IPS-18a (cell line): ENCODE results near the gene TFCP2.

Source experiments
- H3K27ac ChIP-seq: one replicate; pipeline ENCODE4 v1.5.1; 2013; ENCODE audit warnings: low read length
- H3K27me3 ChIP-seq: one replicate; pipeline ENCODE4 v1.6.1; 2013; ENCODE audit warnings: mild to moderate bottlenecking, low read length; ENCODE audit not compliant: control insufficient read depth, insufficient read depth
- H3K36me3 ChIP-seq: one replicate; pipeline ENCODE4 v1.6.1; 2013; ENCODE audit warnings: low read depth, low read length; ENCODE audit not compliant: control insufficient read depth
- H3K4me1 ChIP-seq: one replicate; pipeline ENCODE4 v1.6.1; 2013; ENCODE audit warnings: low read depth, low read length; ENCODE audit not compliant: control insufficient read depth
- H3K4me3 ChIP-seq: one replicate; pipeline ENCODE4 v1.5.1; 2013; ENCODE audit warnings: low read length
- H3K9ac ChIP-seq: one replicate; pipeline ENCODE4 v1.6.1; 2013; ENCODE audit warnings: mild to moderate bottlenecking, low read length, moderate library complexity
- H3K9me3 ChIP-seq: one replicate; pipeline ENCODE4 v1.6.1; 2013; ENCODE audit warnings: low read depth, low read length; ENCODE audit not compliant: control insufficient read depth

The TFCP2 gene

DNA sequence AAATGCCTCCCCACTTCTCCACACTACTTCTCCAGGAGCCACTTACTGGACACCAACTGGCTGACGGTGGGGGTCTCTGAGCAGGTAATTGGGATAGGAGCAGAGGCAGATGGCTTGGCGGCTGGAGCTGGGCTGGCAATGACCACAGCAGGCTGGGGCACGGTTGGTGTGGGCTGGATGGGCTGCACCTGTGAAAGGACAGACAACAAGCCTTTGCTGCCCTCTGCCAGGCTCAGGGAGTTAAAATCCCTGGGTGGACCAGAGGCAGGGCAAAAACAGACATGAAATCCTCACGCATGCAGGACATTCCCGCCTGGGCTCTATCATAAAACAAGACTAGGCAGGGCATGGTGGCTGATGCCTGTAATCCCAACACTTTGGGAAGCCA lies 19.3 kb upstream of the TFCP2 start:
- Histone ChIP-seq H3K9ac (no peak overlapping the region), H3K9me3 (no peaks in the 10 kb centered on the region), H3K27ac (no peak overlapping the region), H3K4me3 (no peak overlapping the region), H3K4me1 (no peaks in the 10 kb centered on the region), H3K36me3 (no peaks in the 10 kb centered on the region), H3K27me3 (no peaks in the 10 kb centered on the region)

- no peak overlapping the region for H3K4me3 ChIP-seq
- no peaks in the 10 kb centered on the region for H3K36me3 ChIP-seq
- no peaks in the 10 kb centered on the region for H3K4me1 ChIP-seq
- no peaks in the 10 kb centered on the region for H3K27me3 ChIP-seq
- no peaks in the 10 kb centered on the region for H3K9me3 ChIP-seq
- no peak overlapping the region for H3K9ac ChIP-seq
- H3K27ac ChIP-seq, result no peak overlapping the region
Measured at GRCh38 chr12:51191516-51192283, 18.8 kb upstream of the TFCP2 start.

- Histone ChIP-seq H3K9me3 (no peaks in the 10 kb centered on the region), H3K4me1 (no peaks in the 10 kb centered on the region), H3K4me3 (no peak overlapping the region), H3K36me3 (no peaks in the 10 kb centered on the region), H3K27me3 (no peaks in the 10 kb centered on the region), H3K27ac (no peak overlapping the region), H3K9ac (no peak overlapping the region)
Measured at GRCh38 chr12:51190820-51191219, 17.9 kb upstream of the TFCP2 start.

DNA sequence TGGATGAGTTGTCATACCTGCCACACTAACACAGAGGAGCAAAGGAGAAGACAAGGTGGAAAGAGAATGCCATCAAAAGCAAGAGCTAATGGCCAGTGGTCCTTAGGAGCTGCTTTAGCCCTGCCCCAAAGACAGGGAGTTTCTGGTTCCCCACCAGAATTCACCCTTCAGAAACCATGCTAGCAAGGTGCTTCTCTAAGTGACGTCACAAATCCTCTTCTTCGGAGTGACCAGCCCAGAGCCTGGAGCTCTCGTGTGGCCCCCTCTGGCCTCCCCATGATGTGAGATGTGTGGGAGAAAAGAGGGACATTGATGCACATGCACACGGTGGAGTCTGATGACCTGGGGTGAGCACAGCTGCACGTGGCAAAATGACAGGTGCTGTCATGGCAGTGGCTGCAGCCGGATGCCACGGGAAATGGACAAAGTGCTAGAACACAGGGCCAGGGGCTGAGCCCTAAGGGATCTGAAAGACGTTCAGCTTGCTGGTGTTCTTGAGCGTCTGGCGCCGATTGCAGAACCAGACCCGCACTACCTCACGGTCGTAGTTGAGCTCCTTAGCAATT lies 16.9 kb upstream of the TFCP2 start:
- Histone ChIP-seq H3K9ac (no peak overlapping the region), H3K4me3 (no peak overlapping the region), H3K27ac (no peak overlapping the region)

GRCh38 chr12:51188359-51189051 lies 15.6 kb upstream of the TFCP2 start:
- Histone ChIP-seq H3K4me3 (no peak overlapping the region), H3K27ac (no peak overlapping the region), H3K9me3 (no peaks in the 10 kb centered on the region), H3K9ac (no peak overlapping the region), H3K4me1 (no peaks in the 10 kb centered on the region), H3K36me3 (no peaks in the 10 kb centered on the region), H3K27me3 (no peaks in the 10 kb centered on the region)

More for the DNA sequence above, 16.9 kb upstream of the TFCP2 start:
- Histone ChIP-seq H3K36me3 (no peaks in the 10 kb centered on the region), H3K9me3 (no peaks in the 10 kb centered on the region), H3K4me1 (no peaks in the 10 kb centered on the region), H3K27me3 (no peaks in the 10 kb centered on the region)

- Histone ChIP-seq H3K27ac (no peak overlapping the region), H3K36me3 (no peaks in the 10 kb centered on the region), H3K9ac (no peak overlapping the region), H3K9me3 (no peaks in the 10 kb centered on the region), H3K27me3 (no peaks in the 10 kb centered on the region), H3K4me3 (no peak overlapping the region), H3K4me1 (no peaks in the 10 kb centered on the region)
Measured at GRCh38 chr12:51187370-51187987, 14.5 kb upstream of the TFCP2 start.

GRCh38 chr12:51186465-51187085 lies 13.6 kb upstream of the TFCP2 start:
- H3K27ac ChIP-seq, result no peak overlapping the region
- H3K4me3 ChIP-seq, result no peak overlapping the region
- no peaks in the 10 kb centered on the region for H3K27me3 ChIP-seq
- H3K9me3 ChIP-seq, result no peaks in the 10 kb centered on the region
- no peak overlapping the region for H3K9ac ChIP-seq
- H3K36me3 ChIP-seq, result no peaks in the 10 kb centered on the region
- no peaks in the 10 kb centered on the region for H3K4me1 ChIP-seq

- Histone ChIP-seq H3K27me3 (no peaks in the 10 kb centered on the region), H3K4me1 (no peaks in the 10 kb centered on the region), H3K4me3 (no peak overlapping the region), H3K36me3 (no peaks in the 10 kb centered on the region), H3K9ac (no peak overlapping the region), H3K9me3 (no peaks in the 10 kb centered on the region), H3K27ac (no peak overlapping the region)
Measured at GRCh38 chr12:51185171-51185717, 12.3 kb upstream of the TFCP2 start.

DNA sequence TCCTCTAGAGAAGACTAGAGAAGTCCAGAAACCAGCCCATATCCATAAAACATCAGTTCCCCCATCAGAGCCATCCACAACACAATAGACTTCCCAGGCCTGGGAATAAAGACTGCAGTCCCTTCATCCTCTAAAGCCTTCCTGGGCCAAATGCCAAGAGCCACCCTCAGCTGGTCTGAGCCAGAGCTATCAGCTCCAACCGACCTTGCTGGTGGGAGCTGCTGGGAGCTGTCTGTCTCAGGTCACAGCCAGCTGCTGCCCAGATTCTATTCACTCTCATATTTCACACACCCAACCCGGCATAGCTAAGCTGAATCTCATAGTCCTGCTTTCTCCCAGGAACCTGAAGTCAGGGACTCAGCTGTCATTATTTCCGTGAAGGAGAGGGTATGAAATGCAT lies 10.9 kb upstream of the TFCP2 start:
- no peaks in the 10 kb centered on the region for H3K9me3 ChIP-seq
- no peaks in the 10 kb centered on the region for H3K27me3 ChIP-seq
- no peak overlapping the region for H3K4me3 ChIP-seq
- no peaks in the 10 kb centered on the region for H3K36me3 ChIP-seq
- no peak overlapping the region for H3K9ac ChIP-seq
- no peaks in the 10 kb centered on the region for H3K4me1 ChIP-seq
- no peak overlapping the region for H3K27ac ChIP-seq

DNA sequence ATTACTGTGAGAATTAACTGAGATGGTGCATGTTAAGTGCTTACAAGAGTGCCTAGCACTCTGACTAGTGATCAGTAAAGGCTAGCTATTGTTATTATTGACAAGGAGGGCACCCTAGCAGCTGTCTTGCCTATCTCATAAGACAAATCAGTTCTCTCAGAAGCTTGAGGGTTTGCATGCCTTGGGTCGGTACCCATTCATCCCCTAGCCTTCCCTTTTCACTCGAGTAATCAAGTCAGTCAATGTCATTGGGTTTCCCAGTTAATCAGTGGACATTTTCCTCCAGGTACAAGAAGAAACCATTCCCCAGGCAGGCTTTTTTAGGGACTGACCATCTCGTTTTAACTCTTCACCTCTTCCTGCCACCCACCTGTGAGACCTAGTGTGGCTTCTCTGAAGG lies 10.4 kb upstream of the TFCP2 start:
- no peaks in the 10 kb centered on the region for H3K9me3 ChIP-seq
- no peaks in the 10 kb centered on the region for H3K36me3 ChIP-seq
- no peak overlapping the region for H3K27ac ChIP-seq
- H3K4me1 ChIP-seq, result no peaks in the 10 kb centered on the region
- no peak overlapping the region for H3K9ac ChIP-seq
- no peak overlapping the region for H3K4me3 ChIP-seq
- no peaks in the 10 kb centered on the region for H3K27me3 ChIP-seq

DNA sequence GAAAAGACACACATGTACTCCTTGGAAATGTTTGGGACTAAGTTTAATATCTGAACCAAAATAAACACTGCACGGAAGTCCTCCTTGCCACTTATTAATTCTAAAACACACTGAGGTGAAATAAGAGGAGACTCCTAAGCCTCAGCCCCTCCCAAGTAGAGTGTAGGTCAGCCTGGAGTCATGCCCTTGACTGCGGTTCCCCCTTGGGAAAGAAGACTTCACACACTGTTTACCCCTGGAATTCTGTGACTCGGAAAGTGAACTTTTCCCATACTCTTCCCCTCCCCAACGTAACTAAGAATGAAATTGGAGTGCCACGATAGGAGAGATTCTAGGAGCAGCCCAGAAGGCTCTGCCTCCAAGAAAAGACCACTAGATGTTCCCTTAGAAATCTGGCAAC lies 8.6 kb upstream of the TFCP2 start:
- Histone ChIP-seq H3K4me3 (no peak overlapping the region), H3K4me1 (no peaks in the 10 kb centered on the region), H3K27ac (no peak overlapping the region), H3K9ac (no peak overlapping the region), H3K36me3 (no peaks in the 10 kb centered on the region), H3K9me3 (no peaks in the 10 kb centered on the region), H3K27me3 (no peaks in the 10 kb centered on the region)
